ENCODE data around the gene NHLH1. TPM values are rescaled to one million over a fixed set of nuclear protein-coding genes. Genes with fewer than 3 reads are reported as not detected.

NHLH1 gene
- total RNA-seq, 1 donor from 2014 or later, result 2.6 TPM

GRCh38 chr1:160411271-160412027 lies 44.6 kb downstream of the NHLH1 start:
- DNase-seq (ENCODE audit: low spot score), result no peak

GRCh38 chr1:160412028-160412362 lies 45.1 kb downstream of the NHLH1 start:
- no peak for DNase-seq (ENCODE audit: low spot score)

- no peak for DNase-seq (ENCODE audit: low spot score)
Measured at GRCh38 chr1:160413716-160414115, 46.8 kb downstream of the NHLH1 start.

GRCh38 chr1:160414881-160415280 lies 48.0 kb downstream of the NHLH1 start:
- no peak for DNase-seq (ENCODE audit: low spot score)

GRCh38 chr1:160415696-160416290 lies 48.9 kb downstream of the NHLH1 start:
- DNase-seq (ENCODE audit: low spot score), result no peak

GRCh38 chr1:160416369-160416768 lies 49.5 kb downstream of the NHLH1 start:
- DNase-seq (ENCODE audit: low spot score), result peak; percentile 25

- DNase-seq (ENCODE audit: low spot score), result no peak
Measured at GRCh38 chr1:160418483-160418882, 51.6 kb downstream of the NHLH1 start.

GRCh38 chr1:160419150-160419837 lies 52.4 kb downstream of the NHLH1 start:
- DNase-seq (ENCODE audit: low spot score), result no peak

- DNase-seq (ENCODE audit: low spot score), result no peak
Measured at GRCh38 chr1:160419838-160420169, 52.9 kb downstream of the NHLH1 start.

GRCh38 chr1:160420881-160421842 lies 54.3 kb downstream of the NHLH1 start:
- no peak for DNase-seq (ENCODE audit: low spot score)

- DNase-seq (ENCODE audit: low spot score), result no peak
Measured at GRCh38 chr1:160421881-160422280, 55.0 kb downstream of the NHLH1 start.

Other genes with a start within 250 kb of the NHLH1 start
- 0.96 TPM for gene ATP1A4, start 215.5 kb upstream of the NHLH1 start, total RNA-seq (ENCODE audit: insufficient read depth, low replicate concordance)
- not detected for gene CASQ1, start 176.5 kb upstream of the NHLH1 start, total RNA-seq (ENCODE audit: insufficient read depth, low replicate concordance)
- 55.6 TPM for gene PEA15, start 161.7 kb upstream of the NHLH1 start, total RNA-seq (ENCODE audit: insufficient read depth, low replicate concordance)
- gene DCAF8, start 104.5 kb upstream of the NHLH1 start, total RNA-seq (ENCODE audit: insufficient read depth, low replicate concordance), result 109 TPM
- 31.8 TPM for gene PEX19, start 81.9 kb upstream of the NHLH1 start, total RNA-seq (ENCODE audit: insufficient read depth, low replicate concordance)
- 150 TPM for gene COPA, start 23.8 kb upstream of the NHLH1 start, total RNA-seq (ENCODE audit: insufficient read depth, low replicate concordance)
- 41.2 TPM for gene NCSTN, start 23.7 kb upstream of the NHLH1 start, total RNA-seq (ENCODE audit: insufficient read depth, low replicate concordance)
- 1.9 TPM for gene VANGL2, start 33.5 kb downstream of the NHLH1 start, total RNA-seq (ENCODE audit: insufficient read depth, low replicate concordance)
- gene SLAMF6, start 156.2 kb downstream of the NHLH1 start, total RNA-seq (ENCODE audit: insufficient read depth, low replicate concordance), result 0.96 TPM
- 13.5 TPM for gene CD84, start 212.4 kb downstream of the NHLH1 start, total RNA-seq (ENCODE audit: insufficient read depth, low replicate concordance)